Pancreas (tissue), 10 donors: ENCODE results near the gene BCAS3. TPM values are rescaled to one million over a fixed set of nuclear protein-coding genes. Genes with fewer than 3 reads are reported as not detected.

Source experiments
- ATAC-seq, 4 donors: fragments of 200-7000 bp; cut with Tn5 transposase; one replicate each; pipeline versions ENCODE4 v1.8.0 to v1.9.1; 2020; ENCODE audit warnings: mild to moderate bottlenecking in 4 of 4, moderate library complexity in 4 of 4
- DNase-seq, 6 donors: peaks; one replicate each; pipeline ENCODE4 v3.0.0-alpha.2; 2020
- FAIRE-seq: peaks from 2 replicates; lab custom pipeline; 2012; peaks lifted over from hg19 to GRCh38; lab: Jason Lieb, UNC
- H3K27ac ChIP-seq, 4 donors: fragments of 200-600 bp; sonication (generic); 1 replicate in 3 of 4; 2 replicates in 1 of 4; pipeline versions ENCODE4 v1.5.0 to v1.8.0; 2020
- H3K27me3 ChIP-seq, 4 donors: fragments of 200-600 bp; one replicate each; pipeline ENCODE4 v1.8.0; 2021
- H3K36me3 ChIP-seq, 3 donors: fragments of 200-600 bp; sonication (generic) in 1 of 3; one replicate each; pipeline versions ENCODE4 v1.5.0 to v1.8.0; 2020 to 2021
- H3K4me1 ChIP-seq, 3 donors: fragments of 200-600 bp; one replicate each; pipeline ENCODE4 v1.8.0; 2021
- H3K4me3 ChIP-seq, 4 donors: fragments of 200-600 bp; sonication (generic) in 2 of 4; one replicate each; pipeline versions ENCODE4 v1.5.0 to v1.8.0; 2020 to 2021
- H3K9me3 ChIP-seq, 4 donors: fragments of 200-600 bp; one replicate each; pipeline ENCODE4 v1.8.0; 2021
- WGBS, 2 donors: extraction: QIAGEN DNeasy Blood & Tissue Kit; methylation state at CpG; one replicate each; pipeline ENCODE4 v1.1.7; 2013; 5-methylcytosine and 5-hydroxymethylcytosine counted together
- intact Hi-C, 3 donors: fragments of 100-400 bp; cut with DNase I; formaldehyde crosslinking; loops; one replicate each; pipeline versions ENCODE4 v1.11.1 to v1.14.2; 2022
- polyA plus RNA-seq, 2 donors: library from polyadenylated mRNA; stranded (reverse); fragments of 200-250 nt; gene quantifications; one replicate each; pipeline ENCODE4 v1.2.3, GENCODE V29; 2013
- total RNA-seq, 6 donors: library from RNA; stranded (reverse); fragmentation: NEBNext Ultra II Directional in 4 of 6; extraction: Animal tissue kit (Norgen Biotek cat#: 25700) in 4 of 6; gene quantifications; one replicate each; pipeline versions ENCODE4 v1.2.1 to v1.2.4, GENCODE V29; 2021 to 2023
- TF ChIP-seq, protein P1 (sequence below), 4 donors: fragments of 200-600 bp; sonication (generic) in 3 of 4; IDR thresholded peaks; one replicate each; pipeline versions ENCODE4 v1.5.0 to v1.8.0; 2021; ENCODE audit warnings: antibody characterized with exemption in 4 of 4
- donor health status: healthy with polysubstance abuse.
- donor health status: DM: no; HTN: no; CAD: no; lungs with moderate emphysema.
- donor health status: DM: no; HTN: no; CAD: no.
- donor health status: control.
- donor health status: control.
- donor health status: Bipolar disorder and iron deficiency.
- donor health status: DM: yes; HTN: yes; CAD: no.
- donor health status: DM: no; HTN: no; CAD: no.
- donor health status: DM: no; HTN: no; CAD: no.
- donor health status: DM: yes; HTN: yes; CAD: no.

Gene BCAS3
- total and polyA plus RNA-seq, 8 donors, result 4.6 to 27.7 (median 13.2) TPM

DNA sequence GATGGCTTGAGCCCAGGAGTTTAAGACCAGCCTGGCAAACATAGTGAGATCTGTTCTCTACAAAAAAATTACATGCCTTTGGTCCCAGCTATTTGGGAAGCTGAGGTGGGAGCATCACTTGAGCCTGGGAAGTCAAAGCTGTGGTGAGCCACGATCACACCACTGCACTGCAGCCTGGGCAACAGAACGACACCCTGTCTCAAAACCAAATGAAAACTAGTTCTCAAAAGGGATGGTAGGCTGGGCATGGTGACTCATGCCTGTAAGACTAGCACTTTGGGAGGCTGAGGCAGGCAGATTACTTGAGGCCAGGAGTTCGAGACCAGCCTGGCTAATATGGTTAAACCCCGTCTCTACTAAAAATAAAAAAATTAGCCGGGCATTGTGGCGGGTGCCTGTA lies 46.5 kb upstream of the BCAS3 start:
- intact Hi-C loops, result loop anchor here in 1 of 3 donors (10.0 kb wide), 1 partner anchor 56 kb away; no protein-coding TSS in a partner anchor
- no peaks in the 10 kb centered on the region for H3K27me3 ChIP-seq
- WGBS, 2 donors, result 96 to 97% methylated on average over 6 of the region's 6 CpGs
- H3K27ac ChIP-seq, result no peak overlapping the region
- no peaks in the 10 kb centered on the region for H3K9me3 ChIP-seq
- FAIRE-seq, result no peak
- peaks cover 0 to 4% (median 0%) of the 10 kb centered on the region in 3 donors for H3K4me1 ChIP-seq
- ATAC-seq, result no peak
- no peaks in the 10 kb centered on the region for H3K36me3 ChIP-seq
- DNase-seq, result no peak
- TF ChIP-seq, protein P1, sequence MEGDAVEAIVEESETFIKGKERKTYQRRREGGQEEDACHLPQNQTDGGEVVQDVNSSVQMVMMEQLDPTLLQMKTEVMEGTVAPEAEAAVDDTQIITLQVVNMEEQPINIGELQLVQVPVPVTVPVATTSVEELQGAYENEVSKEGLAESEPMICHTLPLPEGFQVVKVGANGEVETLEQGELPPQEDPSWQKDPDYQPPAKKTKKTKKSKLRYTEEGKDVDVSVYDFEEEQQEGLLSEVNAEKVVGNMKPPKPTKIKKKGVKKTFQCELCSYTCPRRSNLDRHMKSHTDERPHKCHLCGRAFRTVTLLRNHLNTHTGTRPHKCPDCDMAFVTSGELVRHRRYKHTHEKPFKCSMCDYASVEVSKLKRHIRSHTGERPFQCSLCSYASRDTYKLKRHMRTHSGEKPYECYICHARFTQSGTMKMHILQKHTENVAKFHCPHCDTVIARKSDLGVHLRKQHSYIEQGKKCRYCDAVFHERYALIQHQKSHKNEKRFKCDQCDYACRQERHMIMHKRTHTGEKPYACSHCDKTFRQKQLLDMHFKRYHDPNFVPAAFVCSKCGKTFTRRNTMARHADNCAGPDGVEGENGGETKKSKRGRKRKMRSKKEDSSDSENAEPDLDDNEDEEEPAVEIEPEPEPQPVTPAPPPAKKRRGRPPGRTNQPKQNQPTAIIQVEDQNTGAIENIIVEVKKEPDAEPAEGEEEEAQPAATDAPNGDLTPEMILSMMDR (IDR thresholded peaks at IDR 0.05), result no peak
- no peak overlapping the region for H3K4me3 ChIP-seq

DNA sequence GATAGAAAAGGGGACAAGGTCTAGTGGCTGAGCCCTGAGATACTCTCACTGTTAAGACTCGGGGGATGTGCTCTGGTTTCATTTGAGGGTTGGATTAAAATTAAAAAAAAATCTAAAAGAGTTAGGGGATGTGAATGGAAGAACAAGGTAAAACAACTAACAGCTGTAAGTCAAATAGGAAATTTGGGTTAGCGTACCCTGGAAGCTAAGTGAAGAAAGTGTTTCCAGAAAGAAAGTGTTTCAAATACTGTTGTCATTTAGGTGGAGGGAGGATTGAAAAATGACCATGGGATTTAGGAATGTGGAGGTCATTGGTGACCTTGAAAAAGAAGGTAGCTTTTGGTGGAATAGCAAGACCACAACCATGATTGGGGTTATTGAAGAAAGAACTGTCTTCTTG lies 40.0 kb upstream of the BCAS3 start:
- no peaks in the 10 kb centered on the region for H3K9me3 ChIP-seq
- no peak overlapping the region for H3K27ac ChIP-seq
- H3K27me3 ChIP-seq, result no peaks in the 10 kb centered on the region
- no peaks in the 10 kb centered on the region for H3K4me1 ChIP-seq
- peaks cover 0 to 6% (median 0%) of the 10 kb centered on the region in 3 donors for H3K36me3 ChIP-seq
- DNase-seq (no peak), ATAC-seq (no peak), FAIRE-seq (no peak)
- TF ChIP-seq, protein P1 (IDR thresholded peaks at IDR 0.05), result no peak
- WGBS, 2 donors, result 89% methylated on average over 2 of the region's 2 CpGs
- no peak overlapping the region for H3K4me3 ChIP-seq
- intact Hi-C loops, result loop anchor here in 1 of 3 donors (10.0 kb wide), 1 partner anchor 63 kb away; no protein-coding TSS in a partner anchor

DNA sequence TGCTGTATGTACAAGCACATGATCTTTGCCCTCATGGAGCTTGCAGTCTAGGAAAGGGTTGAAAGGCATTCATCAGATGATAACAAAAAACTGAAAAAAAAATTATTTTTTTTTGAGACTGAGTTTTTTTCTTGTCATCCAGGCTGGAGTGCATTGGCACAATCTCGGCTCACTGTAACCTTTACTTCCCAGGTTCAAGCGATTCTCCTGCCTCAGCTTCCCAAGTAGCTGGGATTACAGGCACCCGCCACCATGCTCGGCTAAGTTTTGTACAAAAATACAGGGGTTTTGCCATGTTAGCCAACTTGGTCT lies 38.7 kb upstream of the BCAS3 start:
- FAIRE-seq, result no peak
- H3K9me3 ChIP-seq, result no peaks in the 10 kb centered on the region

DNA sequence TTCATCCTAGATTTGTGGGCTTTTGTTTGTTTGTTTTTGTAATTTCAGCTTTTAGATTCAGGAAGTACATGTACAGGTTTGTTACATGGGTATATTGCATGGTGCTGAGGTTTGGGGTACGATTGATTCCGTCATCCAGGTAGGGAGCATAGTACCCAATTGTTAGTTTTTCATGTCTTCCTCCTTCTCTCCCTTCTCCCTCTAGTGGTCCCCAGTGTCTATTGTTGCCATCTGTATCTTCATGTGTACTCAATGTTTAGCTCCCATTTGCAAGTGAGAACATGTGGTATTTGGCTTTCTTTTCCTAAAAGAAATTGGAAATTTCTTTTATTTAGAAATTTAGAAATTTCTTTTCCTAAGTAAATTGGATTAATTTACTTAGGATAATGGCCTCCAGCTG lies 37.1 kb upstream of the BCAS3 start:
- ATAC-seq, result no peak

More for the DNA sequence above, 38.7 kb upstream of the BCAS3 start:
- ATAC-seq, result no peak
- no peak overlapping the region for H3K4me3 ChIP-seq
- no peak overlapping the region for H3K27ac ChIP-seq
- intact Hi-C loops, result loop anchor here in 1 of 3 donors (10.0 kb wide), 1 partner anchor 64 kb away; no protein-coding TSS in a partner anchor
- TF ChIP-seq, protein P1 (IDR thresholded peaks at IDR 0.05), result no peak
- no peaks in the 10 kb centered on the region for H3K27me3 ChIP-seq
- no peaks in the 10 kb centered on the region for H3K4me1 ChIP-seq
- H3K36me3 ChIP-seq, result peaks cover 0 to 6% (median 0%) of the 10 kb centered on the region in 3 donors
- WGBS, 2 donors, result 66 to 69% methylated on average over 4 of the region's 4 CpGs
- DNase-seq, result no peak

DNA sequence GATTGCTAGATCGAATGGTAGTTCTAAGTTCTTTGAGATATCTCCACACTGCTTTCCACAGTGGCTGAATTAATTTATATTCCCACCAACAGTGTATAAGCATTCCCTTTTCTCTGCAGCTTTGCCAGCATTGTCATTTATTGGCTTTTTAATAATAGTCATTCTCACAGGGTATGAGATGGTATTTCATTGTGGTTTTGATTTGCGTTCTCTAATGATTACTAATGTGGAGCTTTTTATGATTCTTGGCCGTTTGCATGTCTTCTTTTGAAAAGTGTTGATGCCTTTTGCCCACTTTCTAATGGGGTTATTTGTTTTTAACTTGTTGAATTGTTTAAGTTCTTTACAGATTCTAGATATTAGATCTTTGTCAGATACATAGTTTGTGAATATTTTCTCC lies 36.5 kb upstream of the BCAS3 start:
- Histone ChIP-seq H3K9me3 (no peaks in the 10 kb centered on the region), H3K4me3 (no peak overlapping the region), H3K36me3 (peaks cover 0 to 6% (median 0%) of the 10 kb centered on the region in 3 donors), H3K4me1 (no peaks in the 10 kb centered on the region), H3K27me3 (no peaks in the 10 kb centered on the region), H3K27ac (no peak overlapping the region)
- 84 to 89% methylated on average over 3 of the region's 3 CpGs for WGBS, 2 donors
- FAIRE-seq (no peak), DNase-seq (no peak), ATAC-seq (no peak)
- TF ChIP-seq, protein P1 (IDR thresholded peaks at IDR 0.05), result no peak
- intact Hi-C loops, result no loop called here

More for the DNA sequence above, 37.1 kb upstream of the BCAS3 start:
- no peak overlapping the region for H3K4me3 ChIP-seq
- H3K27me3 ChIP-seq, result no peaks in the 10 kb centered on the region
- TF ChIP-seq, protein P1 (IDR thresholded peaks at IDR 0.05), result no peak
- intact Hi-C loops, result no loop called here
- H3K36me3 ChIP-seq, result peaks cover 0 to 6% (median 0%) of the 10 kb centered on the region in 3 donors
- WGBS, 2 donors, result 83 to 92% methylated on average over 2 of the region's 2 CpGs
- H3K4me1 ChIP-seq, result no peaks in the 10 kb centered on the region
- FAIRE-seq (no peak), DNase-seq (no peak)
- H3K9me3 ChIP-seq, result no peaks in the 10 kb centered on the region
- H3K27ac ChIP-seq, result no peak overlapping the region
